Heart left ventricle (tissue), 16 donors: ENCODE results near the gene THOC1. TPM values are rescaled to one million over a fixed set of nuclear protein-coding genes. Genes with fewer than 3 reads are reported as not detected.

ENCODE experiments used
- ATAC-seq, 4 donors: fragments of 200-7000 bp; cut with Tn5 transposase; one replicate each; pipeline ENCODE4 v1.9.1; 2020 to 2022; ENCODE audit warnings: moderate library complexity in 4 of 4, mild to moderate bottlenecking in 3 of 4, moderate number of reproducible peaks in 1 of 4
- DNase-seq, 5 donors: peaks; one replicate each; pipeline ENCODE4 v3.0.0-alpha.2; 2020
- H3K27ac ChIP-seq, 12 donors: fragments of 200-600 bp; sonication (generic) in 4 of 12; one replicate each; pipeline versions ENCODE4 v1.5.0 to v1.8.0; 2016 to 2022; ENCODE audit warnings: mild to moderate bottlenecking in 2 of 12
- H3K27me3 ChIP-seq, 9 donors: fragments of 200-600 bp; sonication (generic) in 2 of 9; one replicate each; pipeline versions ENCODE4 v1.5.1 to v1.8.0; 2016 to 2022; ENCODE audit warnings: mild to moderate bottlenecking in 3 of 9
- H3K36me3 ChIP-seq, 9 donors: fragments of 200-600 bp; sonication (generic) in 2 of 9; one replicate each; pipeline versions ENCODE4 v1.5.0 to v1.8.0; 2018 to 2022; ENCODE audit warnings: mild to moderate bottlenecking in 2 of 9
- H3K4me1 ChIP-seq, 12 donors: fragments of 200-600 bp; sonication (generic) in 4 of 12; one replicate each; pipeline versions ENCODE4 v1.5.0 to v1.8.0; 2016 to 2022; ENCODE audit warnings: mild to moderate bottlenecking in 3 of 12
- H3K4me3 ChIP-seq, 12 donors: fragments of 200-600 bp; sonication (generic) in 4 of 12; one replicate each; pipeline versions ENCODE4 v1.5.0 to v1.8.0; 2017 to 2022; ENCODE audit warnings: mild to moderate bottlenecking in 9 of 12, moderate library complexity in 4 of 12
- H3K9me3 ChIP-seq, 12 donors: fragments of 200-600 bp; sonication (generic) in 4 of 12; one replicate each; pipeline versions ENCODE4 v1.5.0 to v1.8.0; 2016 to 2022; ENCODE audit warnings: mild to moderate bottlenecking in 1 of 12
- POLR2A ChIP-seq, 2 donors: fragments of 450-650 bp; IDR thresholded peaks; one replicate each; pipeline ENCODE4 v1.6.1; 2017; ENCODE audit warnings: antibody characterized with exemption in 2 of 2, mild to moderate bottlenecking in 2 of 2, moderate library complexity in 2 of 2
- WGBS, 4 donors: extraction: QIAGEN DNeasy Blood & Tissue Kit in 2 of 4; methylation state at CpG; one replicate each; pipeline versions ENCODE4 v1.1.5 to v1.1.7; 2013 to 2018; 5-methylcytosine and 5-hydroxymethylcytosine counted together
- intact Hi-C, 10 donors: fragments of 100-400 bp; cut with DNase I; formaldehyde crosslinking; loops; one replicate each; pipeline versions ENCODE4 v1.11.1 to v1.14.2; 2022
- polyA plus RNA-seq, 2 donors: library from polyadenylated mRNA; stranded (reverse); fragments of 200-250 nt; gene quantifications; one replicate each; pipeline ENCODE4 v1.2.3, GENCODE V29; 2013
- total RNA-seq, 9 donors: library from RNA; depleted of rRNA in 2 of 9; stranded (reverse); fragments of >200 nt in 2 of 9; fragmentation: NEBNext Ultra II Directional in 3 of 9; extraction: Animal tissue kit (Norgen Biotek cat#: 25700) in 3 of 9; gene quantifications; one replicate each; pipeline versions ENCODE4 v1.1.0 to v1.2.4, GENCODE V29; 2016 to 2023
- TF ChIP-seq, protein P1 (sequence below), 12 donors: fragments of 200-600 bp; sonication (generic) in 4 of 12; IDR thresholded peaks; one replicate each; pipeline versions ENCODE4 v1.5.0 to v1.8.0; 2018 to 2022; ENCODE audit warnings: antibody characterized with exemption in 12 of 12, mild to moderate bottlenecking in 5 of 12
- donor health status: ischemic (EF 13 %, LVEDD 7.1; RV severe dilation, severe dysfunction).
- donor health status: healthy with polysubstance abuse.
- donor health status: DM: no; HTN: yes; CAD: no.
- donor health status: DM: no; HTN: no; CAD: no.
- donor health status: ischemic (EF 25% LVEDD 6.9; RV normal size, moderate dysfunction).
- donor health status: ischemic (EF 25% LVEDD 5.7; RV mildly dilated, moderate dysfunction).
- donor health status: healthy.
- donor health status: DM: yes; HTN: yes; CAD: no.
- donor health status: ischemic (EF 35%, LVEDD 5.7; RV mildly dilated, moderate dysfunction).
- donor health status: nonischemic (EF 11% LVEDD 7.7; RV severe dilation, severe dysfunction).
- donor health status: DM: yes; HTN: yes; CAD: no.
- donor health status: PGD.
- donor health status: ischemic (EF 29% LVEDD 5.4; RV normal size, mild dysfunction).
- donor health status: nonischemic (EF 23%, LVEDD 6.1; RV moderate dilation, normal function).

THOC1 gene
- total and polyA plus RNA-seq, 11 donors, result 6.4 to 19.0 (median 10.0) TPM

DNA sequence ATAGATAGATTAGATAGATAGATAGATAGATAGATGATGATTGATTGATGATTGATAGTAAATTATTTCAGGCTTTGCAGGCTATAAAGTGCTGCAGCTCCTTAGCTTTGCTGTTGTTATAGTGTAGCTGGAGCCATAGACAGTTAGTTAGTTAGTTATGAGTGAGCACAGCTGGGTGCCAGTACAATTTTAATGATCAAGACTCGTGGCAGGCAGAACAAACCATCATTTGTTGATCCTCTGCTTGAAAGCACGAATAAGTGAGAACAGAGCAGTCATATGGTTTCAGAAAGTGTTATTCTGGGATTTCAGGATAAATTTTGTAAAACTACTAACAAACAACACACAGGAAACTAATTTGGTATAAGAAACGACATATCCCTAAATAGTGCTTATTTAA lies 53.9 kb downstream of the THOC1 start:
- peaks cover 0 to 99% (median 97%) of the 10 kb centered on the region in 9 donors for H3K36me3 ChIP-seq

DNA sequence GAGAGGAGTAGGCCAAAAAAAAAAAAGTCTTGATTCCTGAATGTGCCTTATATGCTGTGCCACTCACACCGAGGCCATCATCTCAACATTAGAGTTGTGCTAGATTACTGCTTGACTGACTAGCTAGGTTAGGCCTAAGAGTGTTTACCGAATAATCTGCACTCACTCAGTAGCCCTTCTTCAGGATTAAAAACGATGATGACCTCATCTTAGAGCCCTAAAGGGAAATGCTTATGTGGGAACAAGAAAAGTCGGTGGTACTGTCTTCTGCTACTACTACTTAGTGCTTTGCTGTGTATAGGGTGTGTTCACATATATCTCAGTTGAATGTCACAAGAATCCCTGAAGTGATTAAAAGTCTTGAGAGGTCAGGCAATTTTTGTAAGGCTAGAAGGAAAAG lies 54.3 kb downstream of the THOC1 start:
- intact Hi-C loops, result no loop called here
- no peak overlapping the region for H3K4me3 ChIP-seq
- peaks cover 0 to 100% (median 93%) of the 10 kb centered on the region in 9 donors for H3K36me3 ChIP-seq
- H3K27me3 ChIP-seq, result no peaks in the 10 kb centered on the region
- WGBS, 4 donors, result 82 to 90% (median 85%) methylated on average over 4 of the region's 4 CpGs
- H3K27ac ChIP-seq, result no peak overlapping the region
- TF ChIP-seq, protein P1, sequence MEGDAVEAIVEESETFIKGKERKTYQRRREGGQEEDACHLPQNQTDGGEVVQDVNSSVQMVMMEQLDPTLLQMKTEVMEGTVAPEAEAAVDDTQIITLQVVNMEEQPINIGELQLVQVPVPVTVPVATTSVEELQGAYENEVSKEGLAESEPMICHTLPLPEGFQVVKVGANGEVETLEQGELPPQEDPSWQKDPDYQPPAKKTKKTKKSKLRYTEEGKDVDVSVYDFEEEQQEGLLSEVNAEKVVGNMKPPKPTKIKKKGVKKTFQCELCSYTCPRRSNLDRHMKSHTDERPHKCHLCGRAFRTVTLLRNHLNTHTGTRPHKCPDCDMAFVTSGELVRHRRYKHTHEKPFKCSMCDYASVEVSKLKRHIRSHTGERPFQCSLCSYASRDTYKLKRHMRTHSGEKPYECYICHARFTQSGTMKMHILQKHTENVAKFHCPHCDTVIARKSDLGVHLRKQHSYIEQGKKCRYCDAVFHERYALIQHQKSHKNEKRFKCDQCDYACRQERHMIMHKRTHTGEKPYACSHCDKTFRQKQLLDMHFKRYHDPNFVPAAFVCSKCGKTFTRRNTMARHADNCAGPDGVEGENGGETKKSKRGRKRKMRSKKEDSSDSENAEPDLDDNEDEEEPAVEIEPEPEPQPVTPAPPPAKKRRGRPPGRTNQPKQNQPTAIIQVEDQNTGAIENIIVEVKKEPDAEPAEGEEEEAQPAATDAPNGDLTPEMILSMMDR (IDR thresholded peaks at IDR 0.05), result no peak
- TF ChIP-seq POLR2A (IDR thresholded peaks at IDR 0.05), result no peak
- ATAC-seq (no peak), DNase-seq (no peak)
- no peaks in the 10 kb centered on the region for H3K4me1 ChIP-seq
- no peaks in the 10 kb centered on the region for H3K9me3 ChIP-seq

More for the DNA sequence above, 53.9 kb downstream of the THOC1 start:
- no peaks in the 10 kb centered on the region for H3K4me1 ChIP-seq
- no peak for TF ChIP-seq POLR2A (IDR thresholded peaks at IDR 0.05)
- TF ChIP-seq, protein P1 (IDR thresholded peaks at IDR 0.05), result no peak
- WGBS, 4 donors, result 80 to 85% (median 83%) methylated on average over 3 of the region's 3 CpGs
- no peak overlapping the region for H3K4me3 ChIP-seq
- no peak overlapping the region for H3K27ac ChIP-seq
- intact Hi-C loops, result no loop called here
- H3K9me3 ChIP-seq, result no peaks in the 10 kb centered on the region
- ATAC-seq (no peak), DNase-seq (no peak)
- H3K27me3 ChIP-seq, result no peaks in the 10 kb centered on the region

DNA sequence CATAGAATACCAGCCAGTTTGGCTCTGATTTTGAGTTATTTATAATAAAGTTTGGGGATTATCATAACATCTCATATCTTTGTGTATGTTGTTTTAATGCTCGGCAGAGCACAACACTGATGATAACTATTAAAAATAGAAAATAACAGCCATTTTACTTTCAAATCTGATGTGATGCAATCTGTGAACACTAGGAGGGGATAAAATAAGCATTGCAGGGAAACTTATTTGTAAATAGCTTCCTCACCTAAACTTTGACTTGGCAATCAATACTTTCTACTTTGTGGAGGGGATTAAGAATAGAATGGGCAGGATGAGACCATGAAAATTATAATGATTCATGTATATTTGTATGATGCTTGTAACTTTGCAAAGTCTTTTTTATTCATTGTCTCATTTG lies 55.1 kb downstream of the THOC1 start:
- no peak overlapping the region for H3K4me3 ChIP-seq
- WGBS, 4 donors, result 46 to 68% (median 58%) methylated on average over 1 of the region's 1 CpG
- TF ChIP-seq, protein P1 (IDR thresholded peaks at IDR 0.05), result peak in 3 of 12 donors; percentile 6 to 11 (median 10)
- no peak for TF ChIP-seq POLR2A (IDR thresholded peaks at IDR 0.05)
- H3K27me3 ChIP-seq, result no peaks in the 10 kb centered on the region
- no peaks in the 10 kb centered on the region for H3K9me3 ChIP-seq
- intact Hi-C loops, result no loop called here
- no peak overlapping the region for H3K27ac ChIP-seq
- no peaks in the 10 kb centered on the region for H3K4me1 ChIP-seq
- no peak for ATAC-seq
- peaks cover 0 to 96% (median 86%) of the 10 kb centered on the region in 9 donors for H3K36me3 ChIP-seq
- DNase-seq, result no peak

DNA sequence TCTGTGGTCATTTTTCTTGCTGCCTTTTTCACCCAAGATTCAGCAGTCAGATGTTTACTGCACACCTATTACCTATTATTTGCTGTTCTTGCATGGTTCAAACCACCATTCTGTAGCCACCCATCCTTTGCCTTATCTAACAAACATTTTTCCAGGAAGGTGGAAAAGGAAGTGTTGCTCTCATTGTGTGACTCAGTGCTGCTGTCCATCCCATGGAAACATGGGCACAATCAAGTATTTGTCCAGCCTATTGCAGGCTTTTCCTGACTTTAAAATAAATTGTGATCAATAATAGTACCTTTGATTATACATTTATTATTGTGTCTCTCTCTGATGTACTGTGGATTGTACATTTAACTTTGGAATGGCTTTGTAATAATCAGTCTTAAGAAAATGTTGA lies 56.3 kb downstream of the THOC1 start:
- TF ChIP-seq POLR2A (IDR thresholded peaks at IDR 0.05), result no peak
- no peak overlapping the region for H3K4me3 ChIP-seq
- peaks cover 0 to 95% (median 84%) of the 10 kb centered on the region in 9 donors for H3K36me3 ChIP-seq
- intact Hi-C loops, result no loop called here
- ATAC-seq (no peak), DNase-seq (no peak)
- H3K27ac ChIP-seq, result no peak overlapping the region
- H3K9me3 ChIP-seq, result no peaks in the 10 kb centered on the region
- no peaks in the 10 kb centered on the region for H3K4me1 ChIP-seq
- H3K27me3 ChIP-seq, result no peaks in the 10 kb centered on the region

DNA sequence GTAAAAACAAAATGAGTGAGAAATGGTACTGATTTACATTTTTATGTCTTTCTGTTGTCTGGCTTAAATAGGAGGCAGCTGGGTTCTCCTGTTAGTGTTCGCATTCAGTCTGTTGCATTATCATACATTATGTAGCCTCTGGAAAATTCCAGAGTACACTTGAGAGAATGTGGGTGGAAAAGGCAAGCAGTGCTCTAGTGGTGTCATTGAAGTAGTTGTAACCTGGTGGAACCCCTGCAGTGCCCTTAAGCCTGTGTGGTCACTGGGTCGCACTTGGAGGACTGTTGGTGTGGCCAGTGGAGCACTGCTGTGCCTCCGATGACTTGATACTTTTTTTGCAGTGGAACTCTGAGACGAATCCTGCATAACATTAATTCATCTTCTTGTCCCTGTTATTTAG lies 57.1 kb downstream of the THOC1 start:
- Histone ChIP-seq H3K4me3 (no peak overlapping the region), H3K27me3 (no peaks in the 10 kb centered on the region), H3K27ac (no peak overlapping the region), H3K36me3 (peaks cover 0 to 95% (median 84%) of the 10 kb centered on the region in 9 donors), H3K4me1 (no peaks in the 10 kb centered on the region), H3K9me3 (no peaks in the 10 kb centered on the region)
- intact Hi-C loops, result no loop called here
- TF ChIP-seq, protein P1 (IDR thresholded peaks at IDR 0.05), result no peak
- no peak for TF ChIP-seq POLR2A (IDR thresholded peaks at IDR 0.05)
- WGBS, 4 donors, result 92 to 97% (median 95%) methylated on average over 4 of the region's 4 CpGs
- ATAC-seq (peak in 1 of 4 donors; percentile 29), DNase-seq (no peak)
